Measurements from ENCODE around the gene DEFB132. TPM values are rescaled to one million over a fixed set of nuclear protein-coding genes. Genes with fewer than 3 reads are reported as not detected.
A peak's percentile ranks its signal among the peaks of the same experiment; 100 is the strongest.

The DEFB132 gene
- total RNA-seq, 4 donors from 2014 or later, result 0.34 TPM; not detected in 3

GRCh38 chr20:259981-260380 is 2.5 kb downstream of the DEFB132 start:
- WGBS, result 78% methylated on average over 2 of the region's 2 CpGs
- H3K4me1 ChIP-seq, result no peaks in the 10 kb centered on the region
- no peak for TF ChIP-seq EP300 (IDR thresholded peaks at IDR 0.05)
- TF ChIP-seq POLR2AphosphoS5 (IDR thresholded peaks at IDR 0.05), result no peak
- no peak for TF ChIP-seq POLR2A (IDR thresholded peaks at IDR 0.05)
- no peak for TF ChIP-seq CTCF (IDR thresholded peaks at IDR 0.05)
- H3K36me3 ChIP-seq, result no peaks in the 10 kb centered on the region
- no peak overlapping the region for H3K27ac ChIP-seq
- H3K9me3 ChIP-seq, result no peaks in the 10 kb centered on the region
- no peak for DNase-seq (ENCODE audit: low spot score in 2 of 2)
- peaks cover 10% of the 10 kb centered on the region for H3K27me3 ChIP-seq
- H3K4me3 ChIP-seq, result no peak overlapping the region

DNA sequence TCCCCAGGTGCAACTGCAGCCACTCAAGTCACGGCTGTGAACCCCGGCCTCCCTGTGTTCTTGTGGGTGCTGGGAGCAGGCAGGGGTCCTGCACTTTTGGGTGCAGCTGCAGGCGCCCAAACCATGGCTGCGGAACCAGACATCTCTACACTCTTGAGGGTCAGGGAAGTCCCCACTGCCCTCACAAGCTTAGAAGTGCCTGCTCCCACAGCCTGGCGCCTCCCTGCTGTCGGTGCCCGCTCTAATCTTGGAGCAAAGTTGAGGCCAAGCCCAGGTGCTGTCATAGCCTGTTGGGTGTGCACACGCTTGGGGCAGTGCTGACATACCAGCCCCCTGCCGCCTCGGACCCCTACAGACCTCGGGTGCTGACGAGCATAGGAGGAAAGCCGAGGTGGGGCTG is 6.2 kb downstream of the DEFB132 start:
- WGBS, result 83% methylated on average over 9 of the region's 13 CpGs
- H3K36me3 ChIP-seq, result no peaks in the 10 kb centered on the region
- no peak for TF ChIP-seq POLR2A (IDR thresholded peaks at IDR 0.05)
- TF ChIP-seq POLR2AphosphoS5 (IDR thresholded peaks at IDR 0.05), result no peak
- no peak for TF ChIP-seq EP300 (IDR thresholded peaks at IDR 0.05)
- TF ChIP-seq CTCF (IDR thresholded peaks at IDR 0.05), result no peak
- no peak overlapping the region for H3K4me3 ChIP-seq
- no peak for DNase-seq (ENCODE audit: low spot score in 2 of 2)
- peaks cover 10% of the 10 kb centered on the region for H3K27me3 ChIP-seq
- no peaks in the 10 kb centered on the region for H3K9me3 ChIP-seq
- no peak overlapping the region for H3K27ac ChIP-seq
- H3K4me1 ChIP-seq, result peaks cover 5% of the 10 kb centered on the region

DNA sequence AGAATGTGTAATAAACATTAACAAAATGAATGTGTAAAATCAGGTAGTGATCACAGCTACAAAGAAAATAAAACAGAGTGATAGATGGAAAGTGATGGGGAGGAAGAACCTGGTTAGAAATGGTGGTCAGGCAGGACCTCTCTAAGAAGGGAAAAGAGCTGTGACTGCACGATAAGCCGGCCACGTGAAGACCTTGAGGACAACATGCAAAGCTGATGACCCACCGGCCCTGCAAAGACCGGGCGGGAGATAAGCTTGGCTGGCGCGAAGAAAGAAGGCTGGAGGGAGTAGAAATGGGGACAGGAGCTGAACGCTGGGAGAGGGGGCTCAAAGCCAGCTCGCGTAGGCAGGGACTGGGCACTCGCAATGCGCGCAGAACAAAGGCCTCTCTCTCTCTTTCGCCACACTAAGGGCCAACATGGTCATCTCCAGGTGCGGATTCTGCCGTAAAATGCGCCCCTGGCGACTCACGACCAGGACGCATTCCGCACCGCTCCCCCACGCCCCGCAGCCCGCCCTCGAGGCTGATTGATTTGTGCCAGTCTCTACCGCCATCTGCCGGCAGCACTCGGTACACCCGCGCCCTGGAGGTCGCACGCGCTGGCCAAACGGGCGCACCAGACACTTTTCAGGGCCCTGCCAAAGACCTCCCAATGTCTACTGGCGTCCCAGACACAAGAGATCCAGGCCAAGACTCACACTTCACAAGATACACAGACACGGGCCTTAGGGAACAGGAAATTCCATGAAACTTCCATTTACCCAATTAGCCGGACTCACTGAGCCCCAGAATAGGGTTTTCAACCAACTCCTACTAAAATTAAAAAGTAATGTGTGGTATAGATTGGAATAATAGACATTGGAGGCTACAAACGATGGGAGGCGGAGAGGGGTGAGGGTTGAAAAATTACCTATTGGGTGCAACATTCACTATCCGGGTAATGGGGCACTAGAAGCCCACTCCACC is 9.4 kb downstream of the DEFB132 start:
- Histone ChIP-seq H3K36me3 (no peaks in the 10 kb centered on the region), H3K4me3 (peak overlapping the region; percentile 51), H3K27me3 (peaks cover 10% of the 10 kb centered on the region), H3K27ac (no peak overlapping the region), H3K9me3 (no peaks in the 10 kb centered on the region), H3K4me1 (peaks cover 5% of the 10 kb centered on the region)
- peak; percentile 92 to 94 for DNase-seq (ENCODE audit: low spot score in 2 of 2)
- TF ChIP-seq POLR2A (IDR thresholded peaks at IDR 0.05) (no peak), CTCF (IDR thresholded peaks at IDR 0.05) (peak; percentile 88 to 96)
- WGBS, result 15% methylated on average over 24 of the region's 43 CpGs

DNA sequence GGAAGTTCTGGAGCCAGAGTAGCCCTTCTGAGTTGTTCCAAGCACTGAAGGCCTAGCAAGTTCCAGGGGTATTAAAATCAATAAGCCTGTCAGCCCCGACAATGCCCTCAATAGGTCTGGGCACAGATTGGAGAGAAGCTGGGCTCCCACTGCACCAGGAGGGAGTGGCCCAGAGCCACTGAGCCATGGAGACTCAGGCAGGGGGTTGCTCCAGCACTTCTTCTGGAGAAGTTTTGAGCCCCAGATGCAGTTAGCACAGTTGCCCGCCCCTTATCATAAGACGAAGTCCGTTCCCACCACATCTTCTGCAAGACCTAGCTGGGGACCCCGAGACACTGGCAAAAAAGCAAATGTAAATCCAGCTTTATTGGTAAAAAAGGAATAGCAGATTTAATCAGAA is 13.0 kb downstream of the DEFB132 start:
- H3K4me1 ChIP-seq, result peaks cover 5% of the 10 kb centered on the region
- no peaks in the 10 kb centered on the region for H3K27me3 ChIP-seq
- DNase-seq (ENCODE audit: low spot score in 2 of 2), result no peak
- H3K4me3 ChIP-seq, result no peak overlapping the region
- TF ChIP-seq POLR2AphosphoS5 (IDR thresholded peaks at IDR 0.05) (no peak), POLR2A (IDR thresholded peaks at IDR 0.05) (no peak), CTCF (IDR thresholded peaks at IDR 0.05) (no peak), EP300 (IDR thresholded peaks at IDR 0.05) (no peak)
- no peak overlapping the region for H3K27ac ChIP-seq
- no peaks in the 10 kb centered on the region for H3K36me3 ChIP-seq
- H3K9me3 ChIP-seq, result no peaks in the 10 kb centered on the region
- WGBS, result 93% methylated on average over 5 of the region's 5 CpGs

GRCh38 chr20:271069-271468 is 13.5 kb downstream of the DEFB132 start:
- DNase-seq (ENCODE audit: low spot score in 2 of 2), result no peak
- TF ChIP-seq POLR2A (IDR thresholded peaks at IDR 0.05), result no peak
- no peak for TF ChIP-seq EP300 (IDR thresholded peaks at IDR 0.05)
- no peak for TF ChIP-seq CTCF (IDR thresholded peaks at IDR 0.05)
- no peak for TF ChIP-seq POLR2AphosphoS5 (IDR thresholded peaks at IDR 0.05)
- 82% methylated on average over 4 of the region's 4 CpGs for WGBS

More at GRCh38 chr20:271069-271468, 13.5 kb downstream of the DEFB132 start:
- no peak overlapping the region for H3K4me3 ChIP-seq
- H3K36me3 ChIP-seq, result peaks cover 5% of the 10 kb centered on the region
- no peaks in the 10 kb centered on the region for H3K27me3 ChIP-seq
- peaks cover 5% of the 10 kb centered on the region for H3K4me1 ChIP-seq
- no peaks in the 10 kb centered on the region for H3K9me3 ChIP-seq
- no peak overlapping the region for H3K27ac ChIP-seq

All from suprapubic skin (tissue), 4 donors.